ENCODE data around the gene CERS2. TPM values are rescaled to one million over a fixed set of nuclear protein-coding genes. Genes with fewer than 3 reads are reported as not detected.

The CERS2 gene
- total RNA-seq, 3 donors from 2014 or later (not counting 1 experiment from before 2014, with no cell fraction given) = 122 to 129 (median 127) TPM

GRCh38 chr1:151011154-151011850 lies 36.7 kb upstream of the CERS2 start:
- Mint-ChIP-seq H3K27me3 (ENCODE audit: low read depth in 2 of 2) (no peaks in the 10 kb centered on the region), H3K36me3 (no peaks in the 10 kb centered on the region), H3K4me1 (peaks cover 40 to 49% of the 10 kb centered on the region in 2 donors), H3K27ac (peak overlapping the region; percentile 81 to 96), H3K9me3 (no peaks in the 10 kb centered on the region), H3K4me3 (peak overlapping the region; percentile 1)
- WGBS (ENCODE audit: insufficient coverage) = 76% methylated on average over 3 of the region's 4 CpGs
- H3K27me3 ChIP-seq (ENCODE audit: control insufficient read depth, insufficient read depth, low read length) = no peaks in the 10 kb centered on the region
- H3K4me3 ChIP-seq (ENCODE audit: low read length) = no peak overlapping the region
- intact Hi-C loops (cut with micrococcal nuclease) = no loop called here
- ATAC-seq (no peak), DNase-seq (no peak)
- TF ChIP-seq CTCF (IDR thresholded peaks at IDR 0.05) = no peak
- H3K9me3 ChIP-seq (ENCODE audit: control insufficient read depth, insufficient read depth, low read length) = no peaks in the 10 kb centered on the region
- peaks cover 27% of the 10 kb centered on the region for H3K4me1 ChIP-seq (ENCODE audit: control insufficient read depth, insufficient read depth, low read length)
- no peak overlapping the region for H3K27ac ChIP-seq (ENCODE audit: low read length)
- H3K36me3 ChIP-seq (ENCODE audit: control insufficient read depth, insufficient read depth, low read length) = peaks cover 3% of the 10 kb centered on the region

GRCh38 chr1:151010346-151010726 lies 35.7 kb upstream of the CERS2 start:
- Mint-ChIP-seq H3K9me3 (no peaks in the 10 kb centered on the region), H3K4me1 (peaks cover 49 to 58% of the 10 kb centered on the region in 2 donors), H3K4me3 (no peak overlapping the region), H3K27me3 (ENCODE audit: low read depth in 2 of 2) (no peaks in the 10 kb centered on the region), H3K36me3 (no peaks in the 10 kb centered on the region), H3K27ac (peak overlapping the region in 1 of 2 donors; percentile 96)
- DNase-seq (no peak), ATAC-seq (no peak)
- H3K27me3 ChIP-seq (ENCODE audit: control insufficient read depth, insufficient read depth, low read length) = no peaks in the 10 kb centered on the region
- H3K27ac ChIP-seq (ENCODE audit: low read length) = no peak overlapping the region
- H3K4me3 ChIP-seq (ENCODE audit: low read length) = no peak overlapping the region
- peaks cover 37% of the 10 kb centered on the region for H3K4me1 ChIP-seq (ENCODE audit: control insufficient read depth, insufficient read depth, low read length)
- 92% methylated on average over 3 of the region's 3 CpGs for WGBS (ENCODE audit: insufficient coverage)
- H3K9me3 ChIP-seq (ENCODE audit: control insufficient read depth, insufficient read depth, low read length) = no peaks in the 10 kb centered on the region
- intact Hi-C loops (cut with micrococcal nuclease) = no loop called here
- H3K36me3 ChIP-seq (ENCODE audit: control insufficient read depth, insufficient read depth, low read length) = peaks cover 3% of the 10 kb centered on the region
- TF ChIP-seq CTCF (IDR thresholded peaks at IDR 0.05) = no peak

- H3K36me3 Mint-ChIP-seq = no peaks in the 10 kb centered on the region
- peaks cover 3% of the 10 kb centered on the region for H3K36me3 ChIP-seq (ENCODE audit: control insufficient read depth, insufficient read depth, low read length)
- H3K27ac ChIP-seq (ENCODE audit: low read length) = no peak overlapping the region
- H3K4me1 Mint-ChIP-seq = peaks cover 53 to 61% of the 10 kb centered on the region in 2 donors
- no peaks in the 10 kb centered on the region for H3K27me3 ChIP-seq (ENCODE audit: control insufficient read depth, insufficient read depth, low read length)
- ATAC-seq = no peak
- no peaks in the 10 kb centered on the region for H3K9me3 Mint-ChIP-seq
- H3K4me3 Mint-ChIP-seq = peak overlapping the region; percentile 94
- peaks cover 42% of the 10 kb centered on the region for H3K4me1 ChIP-seq (ENCODE audit: control insufficient read depth, insufficient read depth, low read length)
- intact Hi-C loops (cut with micrococcal nuclease) = loop anchor here (2.0 kb wide), 1 partner anchor 39 kb away; no protein-coding TSS in a partner anchor
- TF ChIP-seq CTCF (IDR thresholded peaks at IDR 0.05) = no peak
- H3K4me3 ChIP-seq (ENCODE audit: low read length) = no peak overlapping the region
- H3K27me3 Mint-ChIP-seq (ENCODE audit: low read depth in 2 of 2) = no peaks in the 10 kb centered on the region
- H3K9me3 ChIP-seq (ENCODE audit: control insufficient read depth, insufficient read depth, low read length) = no peaks in the 10 kb centered on the region
- 95% methylated on average over 7 of the region's 8 CpGs for WGBS (ENCODE audit: insufficient coverage)
- H3K27ac Mint-ChIP-seq = peak overlapping the region; percentile 95 to 96
- DNase-seq = no peak
Observed at GRCh38 chr1:151009674-151010345, 35.2 kb upstream of the CERS2 start.

Data from natural killer cell (primary cell).